HCT116 (cell line): ENCODE data around the gene MFSD6. TPM values are rescaled to one million over a fixed set of nuclear protein-coding genes. Genes with fewer than 3 reads are reported as not detected.

Experiments
- ATAC-seq: fragments of 200-7000 bp; cut with Tn5 transposase; 2 replicates; pipeline ENCODE4 v1.9.1; 2020; ENCODE audit warnings: mild to moderate bottlenecking, moderate library complexity
- BruUV-seq: library from RNA; stranded (reverse); fragments of 400-500 nt; replicated peaks from 2 replicates; lab custom pipeline; 2021; lab: Mats Ljungman, UMichigan
- CTCF ChIA-PET: fragments of 300-600 bp; sonication (Branson Sonifier 250); formaldehyde crosslinking; loops from one replicate; lab custom pipeline; 2021; ENCODE audit warnings: antibody characterized with exemption; lab: Charles Lee
- POLR2A ChIA-PET: fragments of 300-600, 350-600 bp; sonication (Branson Sonifier 250); formaldehyde crosslinking; loops from one replicate; lab custom pipeline; 2021; ENCODE audit warnings: antibody characterized with exemption; lab: Charles Lee
- RAD21 ChIA-PET, 2 experiments: fragments of 300-600 bp; sonication (Branson Sonifier 250); formaldehyde crosslinking; loops; one replicate each; lab custom pipeline; 2023; ENCODE audit warnings: low total read pairs in 2 of 2; ENCODE audit not compliant: uncharacterized antibody in 2 of 2, unreplicated experiment in 2 of 2, low non-redundant PET in 1 of 2; lab: Charles Lee
- DNase-seq: peaks from one replicate; pipeline ENCODE4 v3.0.0-alpha.2; 2010; ENCODE audit warnings: low read depth, low spot score
- H2AFZ ChIP-seq: fragments of 200-600 bp; shearing (Covaris generic), sonication (generic); 2 replicates; pipeline ENCODE4 v1.6.1; 2017; ENCODE audit warnings: low read depth, mixed run types, mixed read lengths, antibody characterized with exemption, low read length; ENCODE audit not compliant: poor library complexity, severe bottlenecking
- H3K27ac ChIP-seq: 2 replicates; pipeline ENCODE4 v1.5.1; 2012; ENCODE audit warnings: low read depth, low read length
- H3K27me3 ChIP-seq: fragments of 200-600 bp; sonication (generic); 2 replicates; pipeline ENCODE4 v1.6.1; 2016; ENCODE audit warnings: mixed run types, low read length, mixed read lengths; ENCODE audit not compliant: insufficient read depth
- H3K36me3 ChIP-seq, 2 experiments: fragments of 200-500 bp in 1 of 2; fragments of 200-600 bp in 1 of 2; sonication (Bioruptor generic) in 1 of 2; sonication (generic) in 1 of 2; 2 replicates each; pipeline versions ENCODE4 v1.5.1 to v1.6.1; 2014 to 2016; ENCODE audit warnings: low read length in 2 of 2, inconsistent platforms in 1 of 2, mixed read lengths in 1 of 2, mixed run types in 1 of 2; ENCODE audit not compliant: insufficient read depth in 2 of 2, control insufficient read depth in 1 of 2
- H3K4me1 ChIP-seq, 2 experiments: fragments of 200-600 bp in 1 of 2; sonication (generic) in 1 of 2; 2 replicates each; pipeline versions ENCODE4 v1.5.1 to v1.6.1; 2012 to 2017; ENCODE audit warnings: low read length in 2 of 2, inconsistent platforms in 1 of 2, mild to moderate bottlenecking in 1 of 2, mixed read lengths in 1 of 2, mixed run types in 1 of 2, moderate library complexity in 1 of 2; ENCODE audit not compliant: insufficient read depth in 2 of 2, control insufficient read depth in 1 of 2
- H3K4me2 ChIP-seq: fragments of 200-600 bp; sonication (generic); 2 replicates; pipeline ENCODE4 v1.6.1; 2017; ENCODE audit warnings: mixed run types, low read length, mixed read lengths
- H3K4me3 ChIP-seq, 2 experiments: fragments of 200-600 bp in 1 of 2; sonication (generic) in 1 of 2; replicated peaks in 1 of 2; 2 replicates each; pipeline ENCODE4 v1.5.1; 2011 to 2016; ENCODE audit warnings: low read length in 2 of 2, control low read depth in 1 of 2, low read depth in 1 of 2, mild to moderate bottlenecking in 1 of 2, mixed read lengths in 1 of 2, mixed run types in 1 of 2
- H3K79me2 ChIP-seq: fragments of 200-600 bp; sonication (generic); 2 replicates; pipeline ENCODE4 v1.6.1; 2017; ENCODE audit warnings: mild to moderate bottlenecking, mixed run types, low read length, moderate library complexity, mixed read lengths; ENCODE audit not compliant: insufficient read depth
- H3K9ac ChIP-seq: fragments of 200-600 bp; sonication (generic); 2 replicates; pipeline ENCODE4 v1.6.1; 2016; ENCODE audit warnings: low read length, mixed read lengths
- H3K9me2 ChIP-seq: fragments of 200-600 bp; sonication (generic), shearing (Covaris generic); 2 replicates; pipeline ENCODE4 v1.6.1; 2017; ENCODE audit warnings: mixed run types, mild to moderate bottlenecking, moderate library complexity; ENCODE audit not compliant: insufficient read depth
- H3K9me3 ChIP-seq, 2 experiments: fragments of 200-500 bp in 1 of 2; fragments of 200-600 bp in 1 of 2; sonication (Bioruptor generic) in 1 of 2; sonication (generic) in 1 of 2; 2 replicates each; pipeline ENCODE4 v1.6.1; 2014 to 2017; ENCODE audit warnings: low read length in 2 of 2, mixed read lengths in 2 of 2, inconsistent platforms in 1 of 2, low read depth in 1 of 2, mild to moderate bottlenecking in 1 of 2, mixed run types in 1 of 2, moderate library complexity in 1 of 2; ENCODE audit not compliant: control insufficient read depth in 1 of 2, insufficient read depth in 1 of 2
- H4K20me1 ChIP-seq: fragments of 200-600 bp; sonication (generic), shearing (Covaris generic); 2 replicates; pipeline ENCODE4 v1.6.1; 2017; ENCODE audit warnings: mixed run types, mild to moderate bottlenecking, moderate library complexity; ENCODE audit not compliant: insufficient read depth
- ATF3 ChIP-seq: IDR thresholded peaks from 2 replicates; pipeline ENCODE4 v1.6.1; 2012
- EZH2 ChIP-seq: fragments of 200-600 bp; sonication (generic); IDR thresholded peaks from 2 replicates; pipeline ENCODE4 v1.6.1; 2017; ENCODE audit warnings: antibody characterized with exemption, mixed run types
- JUND ChIP-seq: IDR thresholded peaks from 2 replicates; pipeline ENCODE4 v1.6.1; 2012
- POLR2A ChIP-seq: IDR thresholded peaks from 2 replicates; pipeline ENCODE4 v1.7.0; 2011; ENCODE audit warnings: borderline replicate concordance; ENCODE audit not compliant: insufficient read depth, insufficient read length; ENCODE audit errors: extremely low read depth
- SRF ChIP-seq: IDR thresholded peaks from 2 replicates; pipeline ENCODE4 v1.6.1; 2012; ENCODE audit warnings: low read depth
- ZNF274 ChIP-seq: fragments of 200-500 bp; sonication (Bioruptor generic); IDR thresholded peaks from 2 replicates; pipeline ENCODE4 v1.6.1; 2014; ENCODE audit warnings: mild to moderate bottlenecking, low read depth, low read length, inconsistent platforms
- intact Hi-C: fragments of 100-400 bp; cut with micrococcal nuclease; formaldehyde crosslinking; loops from 2 replicates; pipeline ENCODE4 v1.10.0; 2022
- total RNA-seq: library from RNA; stranded (reverse); gene quantifications from one replicate; pipeline ENCODE4 v1.2.1, GENCODE V29; 2021; ENCODE audit not compliant: unreplicated experiment

Gene MFSD6
- total RNA-seq, 1 experiment from 2014 or later, result 18.6 TPM

- Histone ChIP-seq H3K9me3 (no peaks in the 10 kb centered on the region), H3K4me1 (no peaks in the 10 kb centered on the region), H3K9ac (no peak overlapping the region), H4K20me1 (no peaks in the 10 kb centered on the region), H3K4me3 (no peak overlapping the region), H3K4me2 (no peak overlapping the region), H3K27me3 (no peaks in the 10 kb centered on the region), H3K27ac (no peak overlapping the region), H3K79me2 (no peaks in the 10 kb centered on the region), H2AFZ (no peak overlapping the region), H3K36me3 (no peaks in the 10 kb centered on the region), H3K9me2 (no peaks in the 10 kb centered on the region)
- DNase-seq (no peak), ATAC-seq (no peak)
- TF ChIP-seq POLR2A (no peak), ZNF274 (no peak), JUND (no peak), SRF (no peak)
- no TSS peak for BruUV-seq
- CTCF ChIA-PET, result no interaction called here
- RAD21 ChIA-PET, result no interaction called here
- POLR2A ChIA-PET, result no interaction called here
- intact Hi-C loops, result no loop called here
These were observed 36.8 kb downstream of the MFSD6 start for GRCh38 chr2:190444976-190445375.

- no peaks in the 10 kb centered on the region for H3K36me3 ChIP-seq
- H3K79me2 ChIP-seq, result no peaks in the 10 kb centered on the region
- CTCF ChIA-PET, result no interaction called here
- no peaks in the 10 kb centered on the region for H3K9me3 ChIP-seq
- no peak overlapping the region for H3K4me2 ChIP-seq
- RAD21 ChIA-PET, result no interaction called here
- intact Hi-C loops, result no loop called here
- no peaks in the 10 kb centered on the region for H3K27me3 ChIP-seq
- no peaks in the 10 kb centered on the region for H3K4me1 ChIP-seq
- H3K27ac ChIP-seq, result no peak overlapping the region
- no peak overlapping the region for H2AFZ ChIP-seq
- no peak overlapping the region for H3K9ac ChIP-seq
- BruUV-seq, result no TSS peak
- POLR2A ChIA-PET, result no interaction called here
- H3K4me3 ChIP-seq, result no peak overlapping the region
- H4K20me1 ChIP-seq, result no peaks in the 10 kb centered on the region
- no peak for ATAC-seq
- no peaks in the 10 kb centered on the region for H3K9me2 ChIP-seq
- no peak for TF ChIP-seq ATF3
- TF ChIP-seq EZH2, result no peak
- no peak for TF ChIP-seq ZNF274
- TF ChIP-seq, all 23 proteins: peak for 0
- DNase-seq, result no peak
These were observed 38.0 kb downstream of the MFSD6 start for GRCh38 chr2:190446193-190446592.
